Measurements from ENCODE around the gene ARRB2. TPM values are rescaled to one million over a fixed set of nuclear protein-coding genes. Genes with fewer than 3 reads are reported as not detected.

Gene ARRB2
- total and polyA plus RNA-seq, 2 experiments from 2014 or later, result 37.3 to 45.0 TPM

GRCh38 chr17:4666296-4666695 lies 44.1 kb upstream of the ARRB2 start:
- Histone ChIP-seq H3K27ac (ENCODE audit: low read depth) (no peak overlapping the region), H3K4me1 (ENCODE audit: insufficient read depth) (peaks cover 10% of the 10 kb centered on the region), H3K9me2 (ENCODE audit: insufficient read depth) (no peaks in the 10 kb centered on the region), H3K36me3 (ENCODE audit: insufficient read depth) (peaks cover 4% of the 10 kb centered on the region; the same call in 1 of the 2 replicates), H4K20me1 (replicated peaks; ENCODE audit: insufficient read depth) (0 out of 2 replicates have a peak, but pooled peaks cover 5% of the 10 kb centered on the region), H3K4me3 (no peak overlapping the region), H3K4me2 (no peak overlapping the region), H2AFZ (no peak overlapping the region), H3F3A (replicated peaks; ENCODE audit: low read depth) (no peaks in the 10 kb centered on the region; the same call in none of the 2 replicates), H3K27me3 (ENCODE audit: insufficient read depth) (no peaks in the 10 kb centered on the region), H3K79me2 (replicated peaks; ENCODE audit: insufficient read depth) (no peaks in the 10 kb centered on the region)
- Mint-ChIP-seq H3K4me1 (peaks cover 18% of the 10 kb centered on the region), H3K36me3 (ENCODE audit: low read depth) (peaks cover 18% of the 10 kb centered on the region), H3K4me3 (no peak overlapping the region), H3K27me3 (ENCODE audit: insufficient read depth, low read depth, poor library complexity) (peaks cover 3% of the 10 kb centered on the region), H3K27ac (no peak overlapping the region), H3K9me3 (no peaks in the 10 kb centered on the region)
- DNase-seq (ENCODE audit: low spot score), result no peak
- no peak for ATAC-seq
- TF ChIP-seq ZNF114 (CRISPR knock-in tag; IDR thresholded peaks at IDR 0.05), result no peak
- no peak for TF ChIP-seq ETS1 (IDR thresholded peaks at IDR 0.05)
- TF ChIP-seq CTCF (conservative IDR thresholded peaks at IDR 0.05; ENCODE audit: low read depth in 2 of 2), result no peak
- no peak for TF ChIP-seq JUNB (IDR thresholded peaks at IDR 0.05; ENCODE audit: unreplicated experiment)
- no peak for TF ChIP-seq CREB1 (CRISPR knock-in tag; IDR thresholded peaks at IDR 0.05; ENCODE audit: low read depth)
- no peak for TF ChIP-seq EZH2phosphoT487 (IDR thresholded peaks at IDR 0.05; ENCODE audit: unreplicated experiment)
- no peak for TF ChIP-seq STAT1 (IDR thresholded peaks at IDR 0.05; ENCODE audit: unreplicated experiment)
- TF ChIP-seq ZNF462 (CRISPR knock-in tag; IDR thresholded peaks at IDR 0.05), result no peak
- no peak for TF ChIP-seq REST (IDR thresholded peaks at IDR 0.05; ENCODE audit: unreplicated experiment)
- TF ChIP-seq ZNF331 (CRISPR knock-in tag; IDR thresholded peaks at IDR 0.05; ENCODE audit: low read depth), result no peak
